ENCODE measurements around the gene CYB5R2. TPM values are rescaled to one million over a fixed set of nuclear protein-coding genes. Genes with fewer than 3 reads are reported as not detected.

Gene CYB5R2
- total RNA-seq, 1 experiment from 2014 or later, result 40.3 TPM

DNA sequence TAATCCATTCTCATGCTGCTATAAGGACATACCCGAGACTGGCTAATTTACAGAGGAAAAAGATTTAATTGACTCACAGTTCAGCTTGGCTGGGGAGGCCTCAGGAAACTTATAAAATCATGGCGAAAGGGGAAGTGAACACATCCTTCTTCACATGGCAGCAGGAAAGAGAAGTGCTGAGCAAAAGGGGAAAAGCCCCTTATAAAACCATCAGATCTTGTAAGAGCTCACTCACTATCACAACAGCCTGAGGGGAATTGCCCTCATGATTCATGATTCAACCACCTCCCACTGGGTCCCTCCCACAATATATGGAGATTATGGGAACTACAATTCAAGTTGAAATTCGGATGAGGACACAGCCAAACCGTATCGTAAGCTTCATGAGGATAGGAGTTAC, 3.8 kb upstream of the CYB5R2 start (continued):
- TF ChIP-seq, protein P1, sequence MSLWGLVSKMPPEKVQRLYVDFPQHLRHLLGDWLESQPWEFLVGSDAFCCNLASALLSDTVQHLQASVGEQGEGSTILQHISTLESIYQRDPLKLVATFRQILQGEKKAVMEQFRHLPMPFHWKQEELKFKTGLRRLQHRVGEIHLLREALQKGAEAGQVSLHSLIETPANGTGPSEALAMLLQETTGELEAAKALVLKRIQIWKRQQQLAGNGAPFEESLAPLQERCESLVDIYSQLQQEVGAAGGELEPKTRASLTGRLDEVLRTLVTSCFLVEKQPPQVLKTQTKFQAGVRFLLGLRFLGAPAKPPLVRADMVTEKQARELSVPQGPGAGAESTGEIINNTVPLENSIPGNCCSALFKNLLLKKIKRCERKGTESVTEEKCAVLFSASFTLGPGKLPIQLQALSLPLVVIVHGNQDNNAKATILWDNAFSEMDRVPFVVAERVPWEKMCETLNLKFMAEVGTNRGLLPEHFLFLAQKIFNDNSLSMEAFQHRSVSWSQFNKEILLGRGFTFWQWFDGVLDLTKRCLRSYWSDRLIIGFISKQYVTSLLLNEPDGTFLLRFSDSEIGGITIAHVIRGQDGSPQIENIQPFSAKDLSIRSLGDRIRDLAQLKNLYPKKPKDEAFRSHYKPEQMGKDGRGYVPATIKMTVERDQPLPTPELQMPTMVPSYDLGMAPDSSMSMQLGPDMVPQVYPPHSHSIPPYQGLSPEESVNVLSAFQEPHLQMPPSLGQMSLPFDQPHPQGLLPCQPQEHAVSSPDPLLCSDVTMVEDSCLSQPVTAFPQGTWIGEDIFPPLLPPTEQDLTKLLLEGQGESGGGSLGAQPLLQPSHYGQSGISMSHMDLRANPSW (CRISPR knock-in tag; conservative IDR thresholded peaks at IDR 0.05; ENCODE audit: low read depth), result no peak

DNA sequence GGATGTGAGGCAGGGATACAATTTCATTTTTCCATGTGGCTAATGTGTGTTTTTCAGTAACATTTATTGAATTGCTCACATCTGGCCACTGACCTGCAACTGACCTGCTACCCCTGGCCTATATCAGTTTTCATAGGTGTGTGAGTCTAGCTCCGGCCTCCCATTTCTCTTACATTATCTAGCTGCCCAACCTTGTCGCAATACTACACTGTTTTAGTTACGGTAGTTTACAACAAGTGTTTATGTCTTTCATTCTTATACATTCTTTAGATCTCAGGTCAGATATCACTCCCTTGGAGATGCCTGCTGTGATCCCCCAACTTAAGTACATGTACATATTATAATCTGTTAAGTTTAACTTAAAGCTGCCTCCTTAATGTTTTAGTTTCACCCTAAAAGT, 2.3 kb upstream of the CYB5R2 start:
- POLR2A ChIA-PET, result no interaction called here
- DNase-seq (ENCODE audit: low spot score) (no peak), ATAC-seq (no peak)
- Mint-ChIP-seq H3K27ac (no peak overlapping the region), H3K9me3 (peaks cover 6% of the 10 kb centered on the region; the same call in 1 of the 2 replicates), H3K27me3 (ENCODE audit: low read depth) (0 out of 2 replicates have a peak, but pooled peaks cover 4% of the 10 kb centered on the region), H3K36me3 (peaks cover 4% of the 10 kb centered on the region), H3K4me1 (peaks cover 53% of the 10 kb centered on the region), H3K4me3 (peak overlapping the region; percentile 78; the same call in 1 of the 2 replicates)
- CTCF ChIA-PET, result interaction anchor here (0.8 to 1.4 kb wide), 2 partner anchors 15 to 104 kb away, joined by 3 to 4 read pairs; no protein-coding TSS in a partner anchor
- TF ChIP-seq ZNF416 (CRISPR knock-in tag; IDR thresholded peaks at IDR 0.05) (no peak), ZBTB21 (CRISPR knock-in tag; IDR thresholded peaks at IDR 0.05; ENCODE audit: borderline replicate concordance) (no peak), USF2 (CRISPR knock-in tag; IDR thresholded peaks at IDR 0.05) (no peak), IRF2 (CRISPR knock-in tag; IDR thresholded peaks at IDR 0.05; ENCODE audit: borderline replicate concordance, low read depth) (no peak), NFATC4 (CRISPR knock-in tag; IDR thresholded peaks at IDR 0.05) (no peak), ZNF423 (CRISPR knock-in tag; IDR thresholded peaks at IDR 0.05) (no peak), TEAD4 (CRISPR knock-in tag; IDR thresholded peaks at IDR 0.05) (no peak), MLX (CRISPR knock-in tag; IDR thresholded peaks at IDR 0.05) (no peak), ELF4 (CRISPR knock-in tag; IDR thresholded peaks at IDR 0.05; ENCODE audit: low read depth) (no peak), EMX1 (CRISPR knock-in tag; IDR thresholded peaks at IDR 0.05) (no peak), FOXJ3 (CRISPR knock-in tag; IDR thresholded peaks at IDR 0.05; ENCODE audit: borderline replicate concordance) (no peak)
- TF ChIP-seq, protein P2, sequence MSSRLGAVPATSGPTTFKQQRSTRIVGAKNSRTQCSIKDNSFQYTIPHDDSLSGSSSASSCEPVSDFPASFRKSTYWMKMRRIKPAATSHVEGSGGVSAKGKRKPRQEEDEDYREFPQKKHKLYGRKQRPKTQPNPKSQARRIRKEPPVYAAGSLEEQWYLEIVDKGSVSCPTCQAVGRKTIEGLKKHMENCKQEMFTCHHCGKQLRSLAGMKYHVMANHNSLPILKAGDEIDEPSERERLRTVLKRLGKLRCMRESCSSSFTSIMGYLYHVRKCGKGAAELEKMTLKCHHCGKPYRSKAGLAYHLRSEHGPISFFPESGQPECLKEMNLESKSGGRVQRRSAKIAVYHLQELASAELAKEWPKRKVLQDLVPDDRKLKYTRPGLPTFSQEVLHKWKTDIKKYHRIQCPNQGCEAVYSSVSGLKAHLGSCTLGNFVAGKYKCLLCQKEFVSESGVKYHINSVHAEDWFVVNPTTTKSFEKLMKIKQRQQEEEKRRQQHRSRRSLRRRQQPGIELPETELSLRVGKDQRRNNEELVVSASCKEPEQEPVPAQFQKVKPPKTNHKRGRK (CRISPR knock-in tag; IDR thresholded peaks at IDR 0.05; ENCODE audit: borderline replicate concordance), result no peak
- TF ChIP-seq, protein P3, sequence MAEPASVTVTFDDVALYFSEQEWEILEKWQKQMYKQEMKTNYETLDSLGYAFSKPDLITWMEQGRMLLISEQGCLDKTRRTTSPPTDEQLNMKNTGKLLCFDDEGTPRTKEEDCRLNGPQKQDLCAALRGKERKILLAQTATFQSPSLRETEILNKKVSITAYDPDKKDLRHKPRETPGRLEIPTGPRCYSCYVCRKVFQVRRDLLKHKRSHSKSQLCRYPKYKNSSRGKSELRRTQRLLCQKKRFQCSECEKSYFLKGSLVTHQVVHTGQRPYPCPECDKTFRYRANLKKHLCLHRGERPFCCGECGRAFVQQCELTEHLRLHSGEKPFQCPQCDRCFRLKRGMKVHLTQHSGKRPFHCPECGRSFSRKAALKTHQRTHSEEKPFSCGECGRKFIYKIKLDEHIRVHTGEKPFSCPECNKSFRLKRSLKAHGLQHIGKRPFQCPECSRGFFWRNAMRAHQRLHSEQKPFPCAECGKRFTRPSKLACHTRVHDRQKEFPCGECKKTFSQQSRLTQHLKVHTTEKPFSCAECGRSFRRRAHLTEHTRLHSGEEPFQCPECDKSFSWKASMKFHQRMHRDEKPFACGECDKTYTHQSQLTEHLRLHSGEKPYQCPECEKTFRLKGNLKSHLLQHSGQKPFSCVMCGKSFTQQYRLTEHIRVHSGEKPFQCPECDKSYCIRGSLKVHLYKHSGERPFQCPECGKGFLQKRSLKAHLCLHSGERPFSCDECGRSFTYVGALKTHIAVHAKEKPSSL (CRISPR knock-in tag; conservative IDR thresholded peaks at IDR 0.05), result no peak
- TF ChIP-seq, protein P4, sequence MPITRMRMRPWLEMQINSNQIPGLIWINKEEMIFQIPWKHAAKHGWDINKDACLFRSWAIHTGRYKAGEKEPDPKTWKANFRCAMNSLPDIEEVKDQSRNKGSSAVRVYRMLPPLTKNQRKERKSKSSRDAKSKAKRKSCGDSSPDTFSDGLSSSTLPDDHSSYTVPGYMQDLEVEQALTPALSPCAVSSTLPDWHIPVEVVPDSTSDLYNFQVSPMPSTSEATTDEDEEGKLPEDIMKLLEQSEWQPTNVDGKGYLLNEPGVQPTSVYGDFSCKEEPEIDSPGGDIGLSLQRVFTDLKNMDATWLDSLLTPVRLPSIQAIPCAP (CRISPR knock-in tag; IDR thresholded peaks at IDR 0.05), result no peak
